ENCODE data around the gene PCMTD2.
"Not testable (repeated sequence)": the region's sequence is repeated elsewhere in the genome, so short reads cannot be mapped to it uniquely, and the experiment has no call there.

The PCMTD2 gene

DNA sequence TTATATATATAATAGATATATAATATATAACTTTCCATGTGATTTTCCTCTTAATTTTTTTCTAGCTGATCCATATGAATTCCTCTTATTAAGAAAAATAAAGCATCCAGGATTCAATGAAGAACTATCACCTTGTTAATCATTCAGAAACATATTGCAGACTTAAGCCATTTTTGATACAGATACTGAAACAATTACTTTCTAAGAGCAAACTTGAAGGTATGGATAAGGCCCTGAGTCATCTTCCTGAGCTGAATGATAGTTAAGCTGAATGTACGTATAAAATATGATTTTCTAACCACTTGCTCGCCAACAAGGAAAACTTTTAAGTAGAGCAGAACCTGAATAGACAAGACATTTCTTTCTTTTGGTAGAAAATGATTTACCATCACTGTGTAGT is 47.5 kb downstream of the PCMTD2 start:
- not testable (repeated sequence) for ATAC-seq

DNA sequence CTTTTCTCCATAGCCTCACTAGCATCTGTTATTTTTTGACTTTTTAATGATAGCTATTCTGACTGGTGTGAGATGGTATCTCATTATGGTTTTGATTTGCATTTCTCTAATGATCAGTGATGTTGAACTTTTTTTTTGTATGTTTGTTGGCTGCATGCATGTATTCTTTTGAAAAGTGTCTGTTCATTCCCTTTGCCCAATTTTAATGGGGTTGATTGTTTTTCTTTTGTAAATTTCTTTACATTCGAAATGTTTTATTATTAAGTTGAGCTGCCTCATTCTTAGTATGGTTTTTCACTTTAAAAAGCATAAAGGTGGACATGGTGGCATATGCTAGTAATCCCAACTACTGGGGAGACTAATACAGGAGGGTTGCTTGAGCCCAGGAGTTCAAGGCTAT is 58.2 kb downstream of the PCMTD2 start:
- not testable (repeated sequence) for ATAC-seq

DNA sequence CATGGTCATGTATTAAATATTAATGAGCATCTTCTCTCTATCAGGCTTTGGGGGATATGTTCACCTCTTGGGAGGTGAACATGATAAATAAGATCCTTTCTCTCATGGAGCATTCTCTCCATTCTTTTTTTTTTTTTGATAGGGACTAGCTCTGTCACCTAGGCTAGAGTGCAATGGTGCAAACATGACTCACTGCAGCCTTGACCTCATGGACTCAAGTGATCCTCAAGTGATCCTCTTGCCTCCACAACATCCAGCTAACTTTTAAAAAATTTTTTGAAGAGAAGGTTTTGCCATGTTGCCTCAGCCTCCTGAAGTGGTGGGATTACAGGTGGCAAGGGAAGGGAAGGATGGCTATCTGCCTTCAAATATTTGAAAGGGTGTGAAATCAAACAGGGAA is 59.8 kb downstream of the PCMTD2 start:
- ATAC-seq = not testable (repeated sequence)

DNA sequence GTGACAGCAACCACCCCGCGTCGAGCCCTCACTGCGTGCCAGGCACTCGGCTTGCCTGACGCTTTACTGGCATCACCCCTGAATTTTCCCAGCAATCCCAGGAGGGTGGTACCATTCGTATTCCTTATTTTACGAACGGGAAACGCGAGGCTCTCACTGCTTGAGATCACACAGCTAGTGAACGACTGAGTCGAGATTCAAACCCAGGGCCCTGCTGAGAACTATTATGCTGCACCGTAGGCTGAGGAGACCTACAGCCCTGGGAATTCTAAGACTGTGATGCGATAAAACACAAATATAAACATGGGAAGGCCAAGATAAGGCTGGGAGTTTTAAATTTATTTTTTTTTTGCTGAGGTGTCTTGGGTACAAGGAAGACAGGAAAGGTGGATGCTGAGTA is 60.3 kb downstream of the PCMTD2 start:
- ATAC-seq = not testable (repeated sequence)

GRCh38 chr20:64316415-64317083 is 61.0 kb downstream of the PCMTD2 start:
- peak; percentile 25 to 60 for ATAC-seq

- not testable (repeated sequence) for ATAC-seq
Observed at GRCh38 chr20:64317331-64317730, 61.8 kb downstream of the PCMTD2 start.

GRCh38 chr20:64318056-64318455 is 62.5 kb downstream of the PCMTD2 start:
- ATAC-seq = not testable (repeated sequence)

DNA sequence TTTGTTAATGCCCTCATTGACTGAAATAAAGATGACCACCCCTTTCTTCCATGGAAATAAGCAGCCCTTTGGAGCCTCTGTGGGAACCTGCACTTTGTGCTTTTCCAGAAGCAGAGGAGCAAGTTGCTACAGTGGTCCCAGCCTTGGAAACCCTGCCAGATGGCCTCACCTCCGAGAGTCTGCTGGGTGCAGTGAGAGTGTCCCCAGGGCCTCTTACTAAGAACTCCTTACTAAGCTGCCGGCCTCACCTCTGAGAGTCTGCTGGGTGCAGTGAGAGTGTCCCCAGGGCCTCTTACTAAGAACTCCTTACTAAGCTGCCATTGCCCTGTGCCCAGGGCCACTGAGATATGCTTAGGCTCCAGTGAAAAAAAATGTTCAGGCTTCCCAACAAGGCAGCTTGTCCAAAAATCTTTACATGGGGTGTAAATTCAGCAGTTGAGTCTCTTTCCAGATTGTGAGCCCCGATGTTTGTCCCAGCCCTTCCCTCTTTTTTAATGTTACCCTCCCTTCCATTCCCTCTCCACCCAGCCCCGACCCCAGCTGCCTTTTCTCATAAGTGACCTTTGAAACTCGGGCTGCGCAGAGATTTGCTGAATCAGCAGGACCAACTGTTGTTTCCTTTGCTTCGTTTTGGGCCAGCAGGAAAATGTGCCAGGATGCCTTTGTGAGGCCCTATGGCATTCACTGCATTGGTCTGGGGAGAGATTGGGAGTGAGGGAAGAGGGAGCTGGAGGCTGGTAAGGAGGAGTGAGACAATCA is 66.7 kb downstream of the PCMTD2 start:
- ATAC-seq = not testable (repeated sequence)
